ENCODE data around the gene MRTFB.
"Not testable (repeated sequence)": the region's sequence is repeated elsewhere in the genome, so short reads cannot be mapped to it uniquely, and the experiment has no call there.

The MRTFB gene

DNA sequence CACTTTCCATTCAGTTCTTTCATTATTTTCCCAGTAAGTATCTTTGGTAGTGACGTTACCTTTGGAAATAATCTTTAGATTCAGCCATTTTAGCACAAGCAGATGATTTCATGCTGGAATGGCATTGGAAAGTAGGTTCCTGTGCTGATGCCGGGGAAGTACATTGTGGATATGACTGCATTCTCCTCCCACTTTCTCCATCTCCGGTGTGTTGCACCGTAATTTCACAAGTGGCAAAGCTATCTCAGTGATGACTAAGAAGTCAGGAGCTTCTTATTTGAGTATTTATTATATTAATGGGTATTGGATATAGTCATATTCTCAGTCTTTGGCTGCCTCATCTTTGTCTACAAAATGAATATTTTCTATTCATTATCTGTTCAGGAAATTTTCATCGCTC lies 69.8 kb downstream of the MRTFB start:
- DNase-seq = no peak

DNA sequence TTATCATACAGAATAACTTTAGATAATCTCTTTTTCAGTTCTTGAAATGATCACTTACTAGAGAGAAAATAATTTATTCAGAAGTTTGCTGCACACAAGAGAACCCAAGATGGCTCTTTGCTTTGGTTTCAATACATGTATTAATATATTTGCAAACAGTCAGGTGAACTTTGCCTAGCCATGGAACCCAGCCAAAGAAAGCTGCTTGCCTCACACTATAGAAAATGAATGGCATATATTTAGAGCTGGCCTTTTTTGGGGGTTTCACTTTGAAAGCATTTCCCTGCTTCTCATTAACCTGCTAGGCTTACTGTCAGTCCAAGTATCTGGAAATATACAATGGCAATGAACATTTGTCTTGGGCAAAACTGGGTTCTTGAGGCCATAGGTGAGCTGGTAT lies 75.3 kb downstream of the MRTFB start:
- DNase-seq = no peak

DNA sequence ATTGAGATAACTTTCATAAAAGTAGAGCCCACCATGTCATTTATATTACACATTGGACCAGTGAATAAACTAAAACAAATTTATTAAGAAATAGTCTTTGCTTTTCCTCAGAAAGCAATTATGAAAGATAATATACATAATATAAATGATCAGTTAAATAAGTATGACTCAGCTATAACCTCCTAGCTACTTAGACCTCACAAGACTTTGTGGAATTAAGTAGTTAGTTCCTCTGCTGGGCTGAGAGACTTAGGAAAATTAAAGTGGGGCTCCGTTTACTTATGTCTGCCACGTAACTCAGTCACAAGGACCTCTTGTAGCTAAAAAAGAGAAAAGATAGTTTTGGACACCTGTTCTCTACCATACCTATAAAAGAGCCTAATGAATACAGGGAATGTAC lies 76.9 kb downstream of the MRTFB start:
- DNase-seq = no peak

DNA sequence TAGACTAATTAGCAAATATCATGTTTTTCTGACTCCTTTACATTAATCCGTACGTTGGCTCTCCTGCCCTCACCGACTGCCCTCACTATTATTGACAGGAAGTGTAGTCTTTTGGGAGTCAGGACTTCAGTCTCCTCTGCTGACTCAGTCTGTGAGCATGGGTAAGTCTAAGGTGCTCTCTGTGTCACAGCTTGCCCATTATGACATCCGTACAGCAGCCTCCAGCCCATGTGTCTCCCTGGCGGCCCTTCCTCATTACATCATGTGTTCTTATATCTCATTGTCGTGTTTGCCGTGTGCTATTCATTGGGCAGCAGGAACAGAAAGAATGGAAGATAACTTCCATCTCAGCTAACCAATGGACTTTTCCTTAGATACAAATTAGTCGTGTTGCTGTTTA lies 77.5 kb downstream of the MRTFB start:
- no peak for DNase-seq

DNA sequence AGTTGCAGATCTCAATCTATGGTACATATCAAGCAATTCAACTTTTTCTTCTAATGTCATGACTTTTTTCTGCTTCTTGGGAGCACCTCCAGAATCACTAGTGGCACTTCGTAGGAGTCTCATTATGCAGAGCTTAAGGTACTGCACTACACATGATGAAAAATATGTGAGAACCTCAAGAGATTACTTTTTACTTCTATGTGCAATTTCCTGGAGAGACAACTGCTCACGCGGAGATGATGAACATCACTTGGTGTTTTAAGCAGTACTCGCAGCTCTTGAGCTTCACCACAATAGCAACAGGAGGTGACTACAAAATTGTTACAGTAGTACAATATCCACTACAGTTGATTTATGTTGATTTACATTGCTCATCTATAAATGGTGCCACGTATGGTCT lies 79.7 kb downstream of the MRTFB start:
- DNase-seq = no peak

DNA sequence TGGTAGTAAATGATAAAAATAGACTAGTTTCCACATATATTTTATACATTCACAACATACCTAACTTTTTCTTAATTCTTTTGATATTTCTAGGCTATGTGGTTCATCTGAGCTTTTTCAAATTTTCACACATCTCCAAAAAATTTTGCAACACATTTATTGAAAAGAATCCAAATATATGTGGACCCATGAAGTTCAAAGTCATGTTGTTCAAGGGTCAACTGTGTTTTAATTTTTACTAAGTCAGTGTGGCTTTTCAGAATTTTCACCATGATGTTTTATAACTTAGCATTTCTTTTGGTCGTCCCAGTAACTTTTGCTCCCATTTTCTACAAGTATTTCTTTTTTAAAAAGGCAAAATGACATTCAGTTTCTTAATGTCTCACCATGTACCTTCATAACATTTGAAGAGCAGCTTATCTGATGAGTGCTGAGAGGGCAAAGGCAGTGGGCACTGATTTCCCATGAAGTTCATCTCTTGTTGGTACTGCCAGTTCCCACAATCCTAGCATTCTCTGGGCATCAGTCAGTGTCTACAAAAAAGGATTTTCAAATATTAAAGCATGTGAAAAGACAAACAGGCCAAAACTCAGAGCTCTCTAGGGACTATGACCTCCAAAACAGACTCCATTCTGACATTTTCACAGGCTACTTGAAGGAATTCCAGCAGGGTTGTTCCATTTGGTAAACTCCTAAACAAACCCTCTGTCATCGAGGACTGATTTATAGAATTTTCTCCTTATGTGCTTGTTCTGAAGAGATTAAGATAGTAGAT lies 80.3 kb downstream of the MRTFB start:
- no peak for DNase-seq

DNA sequence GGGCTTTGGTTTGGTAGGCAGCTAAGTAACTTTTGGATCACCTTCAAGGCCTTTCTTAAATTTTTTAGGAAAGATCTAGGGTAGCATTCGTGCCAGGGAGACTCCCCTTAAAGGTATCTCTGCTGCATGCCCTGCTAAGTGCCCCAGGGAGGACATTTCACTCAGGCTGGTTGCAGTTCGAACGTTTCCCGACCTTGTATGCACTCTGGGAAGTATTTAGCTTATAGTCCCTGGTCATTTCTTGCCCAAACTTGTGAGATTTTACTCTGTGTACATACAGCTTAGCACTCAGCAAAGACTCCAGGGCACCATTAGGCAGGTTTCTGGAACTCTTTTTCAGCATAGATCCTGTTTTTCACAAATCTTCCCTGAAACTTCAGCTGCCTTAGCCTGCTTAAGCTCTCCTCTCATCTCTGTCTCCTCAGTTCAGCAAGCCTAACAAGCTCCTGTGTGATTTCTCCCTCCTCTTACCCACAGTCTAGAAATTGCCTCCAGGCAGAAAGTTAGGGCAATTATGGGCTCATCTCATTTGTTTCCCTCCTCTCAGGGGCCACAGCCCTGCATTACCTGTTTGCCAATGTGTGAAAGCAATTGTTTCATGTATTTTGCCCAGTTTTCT lies 84.6 kb downstream of the MRTFB start:
- DNase-seq = no peak

DNA sequence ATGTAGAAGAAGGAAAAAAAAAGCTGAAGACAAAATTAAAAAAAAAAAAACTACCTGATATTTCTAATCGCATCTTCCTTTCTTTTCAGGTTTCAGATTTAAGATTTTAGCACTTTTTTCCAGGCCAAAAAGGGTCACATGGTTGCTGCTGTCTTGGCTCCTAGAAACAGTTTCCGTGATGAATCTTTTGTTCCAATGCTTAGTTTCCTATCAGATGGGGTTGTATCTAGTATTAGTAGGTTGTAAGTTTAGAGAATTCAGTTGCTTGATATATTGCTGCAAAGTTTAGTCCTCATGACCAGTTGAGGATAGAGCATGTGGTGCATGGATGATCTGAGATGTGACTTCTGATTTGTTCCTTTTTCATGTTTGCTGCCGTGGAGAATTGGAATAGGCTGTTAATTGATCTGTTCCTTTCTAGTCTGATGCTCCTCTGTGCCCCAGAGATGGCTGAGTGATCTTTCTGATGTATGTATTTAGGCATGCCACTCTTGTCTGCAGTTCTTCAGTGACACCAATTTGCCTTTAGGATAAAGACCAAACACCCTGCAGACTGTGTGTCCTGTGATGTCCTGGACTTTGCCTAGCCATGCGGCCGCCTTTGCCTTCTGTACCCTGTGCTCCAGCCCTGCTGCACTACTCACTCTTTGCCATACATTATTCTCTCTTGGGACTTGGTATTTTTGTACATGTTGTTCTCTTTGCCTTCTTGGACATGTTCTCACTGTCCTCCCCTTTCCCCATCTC lies 94.0 kb downstream of the MRTFB start:
- no peak for DNase-seq

DNA sequence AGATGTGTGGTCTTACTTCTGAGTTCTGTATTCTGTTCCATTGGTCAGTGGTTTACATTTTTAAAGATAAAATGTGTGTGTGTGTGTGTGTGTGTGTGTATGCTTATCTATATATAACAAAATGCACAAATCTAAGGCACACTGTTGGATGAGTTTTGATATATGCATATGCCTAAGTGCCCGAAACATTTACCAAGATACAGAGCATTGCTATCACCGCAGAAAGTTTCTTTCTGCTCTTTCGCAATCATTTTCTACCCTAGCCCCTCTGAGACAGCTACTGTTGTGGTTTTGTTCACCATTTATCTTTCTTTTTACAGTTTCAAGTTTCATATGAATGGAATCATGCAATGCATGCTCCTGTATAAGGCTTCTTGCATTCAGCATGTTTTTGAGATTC lies 97.0 kb downstream of the MRTFB start:
- DNase-seq = no peak

DNA sequence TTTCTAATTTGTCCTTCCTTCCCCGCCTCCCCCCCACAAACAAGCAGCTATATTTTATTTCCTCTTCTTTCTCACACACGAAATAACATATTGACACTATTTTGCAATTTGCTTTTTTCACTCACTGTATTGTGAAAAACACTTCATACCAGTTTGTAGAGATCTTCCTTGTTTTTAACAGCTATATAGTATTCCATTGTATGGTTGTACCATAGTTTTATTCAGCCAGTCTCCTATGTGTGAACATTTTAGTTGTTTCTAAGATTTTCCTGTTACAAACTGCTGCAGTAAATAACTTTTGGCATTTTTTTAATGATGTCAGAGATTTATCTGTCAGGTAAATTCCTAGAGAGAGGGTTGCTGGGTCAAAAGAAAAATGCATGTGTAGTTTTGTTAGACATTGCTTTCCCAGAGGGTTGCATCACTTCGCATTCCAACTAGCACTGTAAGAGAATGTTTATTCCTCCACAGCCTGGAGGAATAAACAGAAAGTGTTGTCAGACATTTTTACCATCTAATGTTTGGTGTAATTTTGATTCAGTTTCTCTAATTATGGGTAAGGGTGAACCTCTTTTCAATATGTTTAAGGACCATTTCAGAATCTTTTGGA lies 101.2 kb downstream of the MRTFB start:
- DNase-seq = no peak

DNA sequence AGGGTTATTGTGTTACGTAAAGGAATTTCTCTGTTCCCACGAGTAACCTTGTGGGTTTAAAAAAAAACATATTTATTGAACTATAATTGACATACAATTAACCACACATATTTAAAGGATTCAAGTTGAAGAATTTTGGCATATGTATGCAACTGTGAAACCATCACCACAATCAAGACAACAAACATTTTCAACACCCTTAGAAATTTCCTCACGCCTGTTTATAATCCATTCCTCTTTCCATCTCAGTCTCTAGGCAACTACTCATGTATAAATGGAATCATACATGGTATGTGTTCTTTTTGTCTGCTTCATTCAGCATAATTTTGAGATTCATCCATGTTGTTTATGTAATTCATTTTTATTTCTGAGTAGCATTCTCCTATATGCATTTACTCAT lies 104.0 kb downstream of the MRTFB start:
- DNase-seq = no peak

DNA sequence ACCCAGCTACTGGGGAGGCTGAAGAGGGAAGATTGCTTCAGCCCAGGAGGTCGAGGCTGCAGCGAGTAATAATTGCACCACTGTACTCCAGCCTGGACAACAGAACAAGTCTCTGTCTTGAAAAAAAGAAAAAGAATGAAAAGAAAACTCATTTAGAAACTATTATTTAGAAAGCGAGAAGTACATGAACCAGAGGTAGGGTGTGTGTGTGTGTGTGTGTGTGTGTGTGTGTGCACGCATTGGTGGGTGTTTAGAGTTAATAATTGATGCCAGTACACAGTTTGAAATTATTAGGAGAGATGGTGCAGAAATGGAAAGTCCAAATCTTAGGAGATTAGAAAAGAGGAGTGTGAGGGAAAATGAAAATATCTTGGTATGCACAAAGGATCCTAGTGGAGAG lies 106.6 kb downstream of the MRTFB start:
- DNase-seq = no peak

DNA sequence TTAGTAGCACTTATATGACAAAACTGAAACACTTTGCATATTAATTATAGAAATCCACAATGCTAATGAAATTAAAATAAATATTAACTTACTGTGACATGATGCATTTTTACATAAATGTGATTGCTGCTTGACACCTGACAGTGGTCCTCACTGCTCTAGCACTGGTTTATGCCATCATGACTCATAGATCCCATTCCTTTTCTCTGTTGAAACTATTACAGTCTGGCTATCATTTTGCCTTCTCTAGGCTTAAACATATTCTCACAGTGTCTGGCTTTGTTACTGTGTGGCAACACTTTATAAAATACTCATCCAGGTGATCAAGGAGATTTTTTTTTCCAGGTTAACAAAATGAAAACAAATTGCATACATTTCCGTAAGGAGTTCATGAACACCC lies 108.0 kb downstream of the MRTFB start:
- no peak for DNase-seq

DNA sequence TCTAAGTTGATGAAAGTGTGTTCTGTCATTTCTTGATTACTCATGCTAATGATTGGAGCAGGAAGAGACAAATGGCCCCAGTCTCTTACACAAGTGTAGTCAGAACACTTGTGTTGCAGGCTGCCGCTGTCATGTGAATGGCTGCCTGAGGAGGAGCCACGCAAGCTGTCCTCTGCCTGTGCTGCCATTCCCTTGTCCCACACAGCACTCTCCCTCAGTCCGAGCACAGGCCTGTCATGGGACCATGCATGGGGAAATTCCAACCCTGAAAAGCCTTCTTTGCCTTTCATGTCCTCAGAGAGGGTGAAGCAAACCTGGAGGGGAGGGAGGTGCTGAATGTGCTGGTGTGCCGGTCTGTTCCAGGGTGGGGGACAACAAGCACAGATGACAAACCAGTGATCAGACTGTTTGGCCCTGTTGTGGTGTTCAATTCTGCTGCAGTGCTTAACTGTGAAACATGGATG lies 109.4 kb downstream of the MRTFB start:
- DNase-seq = no peak

DNA sequence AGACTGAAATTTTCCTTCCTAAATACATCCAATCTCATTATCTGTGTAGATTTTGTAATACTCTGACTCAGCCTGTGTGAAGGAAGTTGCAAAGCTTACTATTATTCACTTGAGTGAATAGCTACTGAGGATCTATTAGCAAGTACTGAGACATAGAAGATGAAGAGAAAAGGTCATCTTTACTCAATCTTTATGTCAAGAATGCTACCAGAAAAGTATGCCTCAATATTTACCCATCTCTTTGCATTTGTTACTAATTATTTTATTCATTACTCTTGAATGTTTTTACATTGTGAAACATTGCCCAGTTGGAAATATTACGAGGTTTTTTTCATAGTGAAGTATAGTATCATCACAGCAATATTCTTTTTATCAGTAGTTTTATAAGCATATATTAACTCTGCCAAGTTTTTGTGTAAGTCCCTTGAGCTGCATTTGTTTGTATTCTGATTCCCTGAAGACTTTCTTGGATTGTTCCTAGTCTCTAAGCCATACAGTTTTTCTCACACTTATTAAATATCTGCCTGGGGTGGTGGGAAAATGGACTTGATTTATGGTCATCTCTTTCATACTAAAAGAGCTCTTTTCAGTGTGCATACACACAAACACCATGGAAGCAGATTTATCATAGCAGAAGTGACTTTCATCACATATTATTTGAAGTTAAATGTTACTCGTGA lies 110.4 kb downstream of the MRTFB start:
- no peak for DNase-seq

DNA sequence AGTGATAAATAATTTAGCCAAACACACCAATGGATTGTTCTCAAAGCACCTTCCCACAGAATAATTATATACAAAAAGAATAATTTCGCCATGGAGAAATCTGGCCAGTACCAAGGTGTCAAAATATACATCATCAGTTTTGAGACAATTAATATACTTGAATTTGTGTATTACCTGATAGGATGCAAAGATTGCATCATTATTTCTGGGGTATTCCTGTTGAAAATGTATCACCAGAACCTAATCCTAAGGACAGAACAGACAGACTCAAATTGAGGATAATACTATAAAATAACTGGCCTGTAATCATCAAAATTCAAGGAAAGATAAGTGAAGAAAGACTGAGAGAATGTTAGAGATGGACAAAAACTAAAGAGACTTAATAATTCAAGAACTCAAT lies 111.9 kb downstream of the MRTFB start:
- no peak for DNase-seq

DNA sequence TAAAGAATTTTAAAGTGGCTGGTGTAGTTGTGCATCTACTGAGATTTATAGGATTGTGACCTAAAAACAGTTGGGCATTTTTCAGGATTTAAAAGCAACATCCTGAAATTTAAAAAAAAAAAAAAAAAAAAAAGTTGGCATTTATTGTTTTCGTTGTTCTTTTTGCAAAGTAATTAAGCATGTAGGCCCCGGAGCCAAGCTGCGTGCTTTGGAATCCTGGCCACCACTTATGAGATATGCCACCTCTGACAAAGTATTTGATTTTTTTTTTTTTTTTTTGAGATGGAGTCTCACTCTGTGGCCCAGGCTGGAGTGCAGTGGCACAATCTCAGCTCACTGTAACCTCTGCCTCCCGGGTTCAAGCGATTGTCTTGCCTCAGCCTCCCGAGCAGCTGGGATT lies 112.8 kb downstream of the MRTFB start:
- not testable (repeated sequence) for DNase-seq

DNA sequence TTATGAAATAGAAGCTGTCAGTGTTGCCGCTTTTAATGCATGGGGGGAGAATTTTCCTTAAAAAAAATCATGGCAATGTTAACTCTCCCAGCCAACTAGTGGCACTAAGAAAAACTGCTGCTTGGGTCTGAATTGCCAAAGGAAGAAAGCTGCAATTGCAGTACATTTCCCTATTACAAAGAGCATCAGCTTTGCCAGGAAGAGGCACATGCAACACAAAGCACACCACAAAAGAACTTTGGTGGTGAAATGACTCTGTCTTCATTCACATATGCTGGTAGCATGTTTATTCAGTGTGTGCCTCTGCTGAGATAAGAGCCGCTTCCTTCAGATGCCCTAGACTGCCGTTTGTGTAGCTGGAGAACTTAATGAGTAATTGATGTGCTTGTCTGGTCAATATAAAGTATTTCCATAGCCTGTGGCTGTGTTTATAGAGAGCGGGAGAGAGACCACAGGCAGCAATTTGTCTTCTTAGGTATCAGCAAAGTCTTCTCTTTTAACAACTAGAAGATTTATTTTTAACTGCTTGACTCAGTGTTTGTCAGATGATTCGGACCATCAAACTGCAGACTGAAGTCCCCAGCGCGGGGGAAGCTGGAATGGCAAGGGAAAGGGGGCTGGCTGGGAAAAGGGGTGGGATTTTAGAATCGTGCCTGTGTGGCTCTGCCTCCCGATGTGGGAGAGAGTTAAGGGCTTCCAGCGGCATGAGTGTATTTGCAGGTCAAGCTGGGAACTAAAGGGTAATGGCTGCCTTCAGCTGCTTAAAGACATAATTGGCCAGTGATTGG lies 115.1 kb downstream of the MRTFB start:
- DNase-seq = peak; percentile 40

DNA sequence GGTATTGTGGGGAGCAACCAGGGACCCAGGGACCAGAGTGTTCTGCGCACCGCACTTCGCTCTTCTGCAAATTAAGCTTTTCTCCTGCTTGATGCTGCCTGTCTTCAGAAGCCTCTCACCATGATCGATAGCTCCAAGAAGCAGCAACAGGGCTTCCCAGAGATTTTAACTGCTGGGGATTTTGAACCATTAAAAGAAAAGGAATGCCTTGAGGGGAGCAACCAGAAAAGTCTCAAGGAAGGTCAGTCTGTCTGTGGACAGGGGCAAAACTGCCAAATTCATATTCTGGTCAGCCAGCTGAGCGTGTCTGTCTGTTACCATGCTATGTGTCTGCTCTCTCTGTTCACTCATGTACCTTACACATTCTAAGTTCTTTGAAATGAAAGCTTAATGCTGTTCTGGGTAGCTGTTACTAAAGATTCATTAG lies 115.7 kb downstream of the MRTFB start:
- DNase-seq = no peak

DNA sequence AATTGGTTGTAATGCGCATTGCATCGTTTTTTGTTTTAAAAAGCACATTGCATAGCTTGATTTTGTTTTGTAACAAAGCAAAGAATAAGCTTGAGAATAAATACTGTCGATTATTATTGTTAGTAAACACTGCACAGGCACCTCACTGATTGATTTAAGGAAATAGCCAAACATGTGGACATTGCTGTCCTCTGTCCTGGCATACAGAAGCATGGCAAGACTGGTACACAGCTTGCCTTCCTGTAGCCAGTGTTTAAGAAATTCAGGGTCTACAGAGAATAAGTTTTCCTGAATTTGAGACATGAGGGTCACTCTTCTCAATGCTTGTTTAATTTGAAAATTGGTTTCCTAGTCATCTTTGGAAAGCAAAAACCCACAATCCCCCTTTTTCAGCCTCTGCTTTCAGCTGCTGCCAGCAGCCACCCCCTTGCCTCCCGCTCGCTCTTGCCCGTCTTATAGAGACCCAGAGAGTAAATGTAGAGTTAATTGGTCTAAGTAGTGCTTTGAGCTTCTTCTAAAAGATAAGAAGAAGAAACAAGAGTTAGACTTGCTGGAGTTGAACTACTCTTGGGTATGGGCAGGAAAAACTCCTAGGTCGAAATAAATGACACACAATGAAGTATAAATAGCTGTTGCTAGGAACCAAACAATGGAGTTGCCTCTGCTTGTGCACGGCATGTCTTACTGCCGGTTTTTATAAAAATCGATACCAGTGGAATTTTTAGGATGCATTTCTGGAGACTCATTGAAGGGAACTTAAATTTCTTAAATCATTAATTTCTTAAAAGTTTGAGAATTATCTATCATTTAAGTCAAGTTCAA lies 116.6 kb downstream of the MRTFB start:
- DNase-seq = no peak

DNA sequence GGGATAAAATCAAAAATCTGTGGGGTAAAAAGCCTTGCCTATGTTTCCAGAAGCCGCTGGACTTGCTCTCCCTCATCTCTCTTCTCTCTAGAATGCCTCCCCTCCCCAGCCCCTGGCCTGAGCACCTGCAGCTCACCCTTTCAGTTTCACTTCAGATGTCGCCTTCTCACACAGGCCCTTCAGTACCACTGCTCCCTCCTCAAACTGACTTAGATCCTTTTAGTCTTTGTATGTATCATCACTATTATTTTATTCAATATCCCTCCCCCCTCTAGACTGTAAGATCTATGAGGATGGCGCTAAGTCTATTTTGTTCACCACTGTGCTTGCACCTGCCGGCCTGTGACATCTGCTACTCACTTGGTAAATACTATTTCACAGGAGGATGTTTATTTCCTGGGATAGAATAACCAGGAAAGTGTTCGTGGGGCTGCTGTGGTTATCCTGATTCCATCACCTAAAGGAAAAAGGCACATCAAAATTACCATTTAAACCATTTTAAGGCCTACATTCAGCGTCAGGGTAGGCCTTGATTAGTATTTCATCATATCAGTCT lies 122.3 kb downstream of the MRTFB start:
- DNase-seq = no peak
